T-helper 2 cell treated with Interferon-gamma antibody and Interleukin-4, amounts not matched to agents 100 ng/mL and 5 ng/mL, for 36 hours (primary cell): ENCODE results near the gene CPLANE2. TPM values are rescaled to one million over a fixed set of nuclear protein-coding genes. Genes with fewer than 3 reads are reported as not detected.
"Not testable (repeated sequence)": the region's sequence is repeated elsewhere in the genome, so short reads cannot be mapped to it uniquely, and the experiment has no call there.

ENCODE experiments used
- intact Hi-C: fragments of 100-400 bp; cut with micrococcal nuclease; formaldehyde crosslinking; loops from one replicate; pipeline ENCODE4 v1.15.1; 2023
- total RNA-seq: library from RNA; stranded (reverse); gene quantifications from 2 replicates; pipeline ENCODE4 v1.2.3, GENCODE V29; 2022

The CPLANE2 gene
- total RNA-seq, 1 donor from 2014 or later: 6.3 TPM

- intact Hi-C loops: no loop called here
Measured at GRCh38 chr1:16231331-16232315, 5.4 kb downstream of the CPLANE2 start.

GRCh38 chr1:16230744-16231143 lies 6.2 kb downstream of the CPLANE2 start:
- intact Hi-C loops: no loop called here

GRCh38 chr1:16229976-16230740 lies 6.8 kb downstream of the CPLANE2 start:
- intact Hi-C loops: no loop called here

GRCh38 chr1:16226490-16227179 lies 10.3 kb downstream of the CPLANE2 start:
- intact Hi-C loops: no loop called here

GRCh38 chr1:16226129-16226489 lies 10.9 kb downstream of the CPLANE2 start:
- intact Hi-C loops: no loop called here

- intact Hi-C loops: no loop called here
Measured at GRCh38 chr1:16224472-16224871, 12.5 kb downstream of the CPLANE2 start.

GRCh38 chr1:16222716-16223115 lies 14.3 kb downstream of the CPLANE2 start:
- intact Hi-C loops: not testable (repeated sequence)

- intact Hi-C loops: no loop called here
Measured at GRCh38 chr1:16221499-16221898, 15.5 kb downstream of the CPLANE2 start.

- intact Hi-C loops: no loop called here
Measured at GRCh38 chr1:16219968-16220500, 16.9 kb downstream of the CPLANE2 start.

- intact Hi-C loops: no loop called here
Measured at GRCh38 chr1:16218674-16219071, 18.3 kb downstream of the CPLANE2 start.

- intact Hi-C loops: no loop called here
Measured at GRCh38 chr1:16218014-16218673, 18.8 kb downstream of the CPLANE2 start.

- intact Hi-C loops: loop anchor here (1.0 kb wide), 2 partner anchors 11 to 19 kb away; no protein-coding TSS in a partner anchor
Measured at GRCh38 chr1:16217061-16217785, 19.8 kb downstream of the CPLANE2 start.

GRCh38 chr1:16215882-16216753 lies 20.9 kb downstream of the CPLANE2 start:
- intact Hi-C loops: no loop called here

GRCh38 chr1:16215240-16215639 lies 21.7 kb downstream of the CPLANE2 start:
- intact Hi-C loops: not testable (repeated sequence)

- intact Hi-C loops: not testable (repeated sequence)
Measured at GRCh38 chr1:16213544-16213943, 23.4 kb downstream of the CPLANE2 start.

- intact Hi-C loops: no loop called here
Measured at GRCh38 chr1:16213013-16213412, 24.0 kb downstream of the CPLANE2 start.

GRCh38 chr1:16212251-16212961 lies 24.6 kb downstream of the CPLANE2 start, which contains the start of gene ARHGEF19:
Gene ARHGEF19 (minus strand): TSS chr1:16212652. CDS start chr1:16209054, 3,598 bp downstream.
- intact Hi-C loops: no loop called here

- intact Hi-C loops: no loop called here
Measured at GRCh38 chr1:16211824-16212223, 25.2 kb downstream of the CPLANE2 start.
